ENCODE data around the gene SBF1. TPM values are rescaled to one million over a fixed set of nuclear protein-coding genes. Genes with fewer than 3 reads are reported as not detected.
"Not testable (repeated sequence)": the region's sequence is repeated elsewhere in the genome, so short reads cannot be mapped to it uniquely, and the experiment has no call there.

The SBF1 gene
- total RNA-seq, 4 donors from 2014 or later, result 56.1 to 121 (median 86.9) TPM

GRCh38 chr22:50435291-50436014 lies 39.4 kb downstream of the SBF1 start:
- H3K27ac ChIP-seq (replicated peaks in 1 of 4), result no peak overlapping the region
- H3K4me3 ChIP-seq, result no peak overlapping the region
- H3K4me1 ChIP-seq, result no peaks in the 10 kb centered on the region
- H3K36me3 ChIP-seq, result peaks cover 65 to 87% (median 84%) of the 10 kb centered on the region in 4 donors
- no peaks in the 10 kb centered on the region for H3K9me3 ChIP-seq
- TF ChIP-seq EP300 (IDR thresholded peaks at IDR 0.05) (no peak), POLR2A (IDR thresholded peaks at IDR 0.05; ENCODE audit: low read depth) (no peak), POLR2AphosphoS5 (IDR thresholded peaks at IDR 0.05) (no peak), CTCF (IDR thresholded peaks at IDR 0.05) (no peak)
- no peaks in the 10 kb centered on the region for H3K27me3 ChIP-seq
- WGBS, result 90% methylated on average over 13 of the region's 20 CpGs
- DNase-seq (ENCODE audit: extremely low spot score), result no peak
- intact Hi-C loops (cut with DNase I), result no loop called here

GRCh38 chr22:50434849-50435248 lies 40.0 kb downstream of the SBF1 start:
- H3K4me1 ChIP-seq, result no peaks in the 10 kb centered on the region
- intact Hi-C loops (cut with DNase I), result no loop called here
- DNase-seq (ENCODE audit: extremely low spot score), result no peak
- peaks cover 66 to 87% (median 84%) of the 10 kb centered on the region in 4 donors for H3K36me3 ChIP-seq
- H3K9me3 ChIP-seq, result no peaks in the 10 kb centered on the region
- whole genome bisulfite sequencing, result 90% methylated on average over 2 of the region's 24 CpGs
- no peak overlapping the region for H3K27ac ChIP-seq (replicated peaks in 1 of 4)
- no peaks in the 10 kb centered on the region for H3K27me3 ChIP-seq
- no peak for TF ChIP-seq POLR2A (IDR thresholded peaks at IDR 0.05; ENCODE audit: low read depth)
- TF ChIP-seq EP300 (IDR thresholded peaks at IDR 0.05), result no peak
- TF ChIP-seq CTCF (IDR thresholded peaks at IDR 0.05), result no peak
- TF ChIP-seq POLR2AphosphoS5 (IDR thresholded peaks at IDR 0.05), result no peak
- H3K4me3 ChIP-seq, result no peak overlapping the region

GRCh38 chr22:50432877-50433510 lies 41.8 kb downstream of the SBF1 start:
- H3K27me3 ChIP-seq; H3K4me3 ChIP-seq; H3K27ac ChIP-seq (replicated peaks in 1 of 4); intact Hi-C loops (cut with DNase I); H3K4me1 ChIP-seq; H3K9me3 ChIP-seq; DNase-seq (ENCODE audit: extremely low spot score): not testable (repeated sequence)
- 100% methylated on average over 4 of the region's 24 CpGs for WGBS
- peaks cover 58 to 86% (median 81%) of the 10 kb centered on the region in 4 donors for H3K36me3 ChIP-seq

- intact Hi-C loops (cut with DNase I), result no loop called here
- no peaks in the 10 kb centered on the region for H3K4me1 ChIP-seq
- H3K4me3 ChIP-seq, result no peak overlapping the region
- no peak for TF ChIP-seq CTCF (IDR thresholded peaks at IDR 0.05)
- TF ChIP-seq POLR2AphosphoS5 (IDR thresholded peaks at IDR 0.05), result no peak
- TF ChIP-seq EP300 (IDR thresholded peaks at IDR 0.05), result no peak
- no peak for TF ChIP-seq POLR2A (IDR thresholded peaks at IDR 0.05; ENCODE audit: low read depth)
- DNase-seq (ENCODE audit: extremely low spot score), result no peak
- peaks cover 59 to 86% (median 79%) of the 10 kb centered on the region in 4 donors for H3K36me3 ChIP-seq
- H3K9me3 ChIP-seq, result no peaks in the 10 kb centered on the region
- 94% methylated on average over 17 of the region's 35 CpGs for WGBS
- H3K27ac ChIP-seq (replicated peaks in 1 of 4), result no peak overlapping the region
- no peaks in the 10 kb centered on the region for H3K27me3 ChIP-seq
Measured at GRCh38 chr22:50432131-50432876, 42.5 kb downstream of the SBF1 start.

Measured in esophagus muscularis mucosa (tissue), 4 donors.